Peyer's patch (tissue), 4 donors: ENCODE measurements around the gene NIPAL4. TPM values are rescaled to one million over a fixed set of nuclear protein-coding genes. Genes with fewer than 3 reads are reported as not detected.
A peak's percentile ranks its signal among the peaks of the same experiment; 100 is the strongest.

ENCODE experiments used
- DNase-seq, 3 donors: peaks; one replicate each; pipeline ENCODE4 v3.0.0-alpha.2; 2017 to 2019
- H3K27ac ChIP-seq, 4 donors: fragments of 200-600 bp; sonication (generic); one replicate each; pipeline ENCODE4 v1.5.1; 2016 to 2019
- H3K27me3 ChIP-seq, 2 donors: fragments of 200-600 bp; sonication (generic); one replicate each; pipeline ENCODE4 v1.5.1; 2019
- H3K36me3 ChIP-seq, 3 donors: fragments of 200-600 bp; sonication (generic); one replicate each; pipeline ENCODE4 v1.5.1; 2016 to 2019
- H3K4me1 ChIP-seq, 4 donors: fragments of 200-600 bp; sonication (generic); one replicate each; pipeline ENCODE4 v1.5.1; 2016 to 2019
- H3K4me3 ChIP-seq, 4 donors: fragments of 200-600 bp; sonication (generic); 1 replicate in 3 of 4; 2 replicates in 1 of 4; pipeline ENCODE4 v1.5.1; 2016 to 2019; ENCODE audit warnings: mild to moderate bottlenecking in 1 of 4
- H3K9me3 ChIP-seq, 4 donors: fragments of 200-600 bp; sonication (generic); one replicate each; pipeline ENCODE4 v1.5.1; 2016 to 2019; ENCODE audit warnings: mild to moderate bottlenecking in 1 of 4
- POLR2A ChIP-seq, 2 donors: fragments of 450-650 bp; IDR thresholded peaks; one replicate each; pipeline ENCODE4 v1.5.1; 2017; ENCODE audit warnings: antibody characterized with exemption in 2 of 2, mild to moderate bottlenecking in 2 of 2, moderate library complexity in 2 of 2
- total RNA-seq, 4 donors: library from RNA; depleted of rRNA; stranded (reverse); fragments of >200 nt; gene quantifications; one replicate each; pipeline ENCODE4 v1.1.0, GENCODE V29; 2016
- TF ChIP-seq, protein P1 (sequence below), 6 experiments: fragments of 450-650 bp in 4 of 6; fragments of 200-600 bp in 2 of 6; sonication (generic) in 1 of 6; IDR thresholded peaks; one replicate each; pipeline ENCODE4 v1.5.1; 2017 to 2019; ENCODE audit warnings: antibody characterized with exemption in 6 of 6, mild to moderate bottlenecking in 3 of 6, moderate library complexity in 1 of 6

NIPAL4 gene
- total RNA-seq, 4 donors from 2014 or later: not detected

DNA sequence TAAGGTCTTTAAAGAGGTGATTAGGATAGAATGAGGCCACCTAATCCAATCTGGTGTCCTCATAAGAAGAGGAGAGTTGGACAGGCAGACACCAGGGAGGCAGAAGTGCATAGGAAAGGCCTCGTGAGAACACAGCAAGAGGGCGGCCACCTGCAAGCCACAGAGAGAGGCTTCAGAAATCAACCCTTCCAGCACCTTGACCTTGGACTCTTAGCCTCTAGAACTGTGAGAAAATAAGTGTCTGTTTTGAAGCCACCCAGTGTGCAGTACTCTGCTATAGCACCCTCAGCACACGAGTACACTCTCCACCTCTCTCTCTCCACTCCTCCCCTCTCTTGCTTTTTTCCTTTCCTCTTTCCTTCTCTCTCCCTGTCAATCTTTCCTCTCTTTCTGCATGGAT is 26.8 kb downstream of the NIPAL4 start:
- no peak for TF ChIP-seq POLR2A (IDR thresholded peaks at IDR 0.05)
- TF ChIP-seq, protein P1, sequence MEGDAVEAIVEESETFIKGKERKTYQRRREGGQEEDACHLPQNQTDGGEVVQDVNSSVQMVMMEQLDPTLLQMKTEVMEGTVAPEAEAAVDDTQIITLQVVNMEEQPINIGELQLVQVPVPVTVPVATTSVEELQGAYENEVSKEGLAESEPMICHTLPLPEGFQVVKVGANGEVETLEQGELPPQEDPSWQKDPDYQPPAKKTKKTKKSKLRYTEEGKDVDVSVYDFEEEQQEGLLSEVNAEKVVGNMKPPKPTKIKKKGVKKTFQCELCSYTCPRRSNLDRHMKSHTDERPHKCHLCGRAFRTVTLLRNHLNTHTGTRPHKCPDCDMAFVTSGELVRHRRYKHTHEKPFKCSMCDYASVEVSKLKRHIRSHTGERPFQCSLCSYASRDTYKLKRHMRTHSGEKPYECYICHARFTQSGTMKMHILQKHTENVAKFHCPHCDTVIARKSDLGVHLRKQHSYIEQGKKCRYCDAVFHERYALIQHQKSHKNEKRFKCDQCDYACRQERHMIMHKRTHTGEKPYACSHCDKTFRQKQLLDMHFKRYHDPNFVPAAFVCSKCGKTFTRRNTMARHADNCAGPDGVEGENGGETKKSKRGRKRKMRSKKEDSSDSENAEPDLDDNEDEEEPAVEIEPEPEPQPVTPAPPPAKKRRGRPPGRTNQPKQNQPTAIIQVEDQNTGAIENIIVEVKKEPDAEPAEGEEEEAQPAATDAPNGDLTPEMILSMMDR (IDR thresholded peaks at IDR 0.05): no peak
- Histone ChIP-seq H3K27me3 (no peaks in the 10 kb centered on the region), H3K9me3 (no peaks in the 10 kb centered on the region), H3K4me1 (peaks cover 0 to 25% (median 5%) of the 10 kb centered on the region in 4 donors), H3K27ac (peak overlapping the region; percentile 25 to 82 (median 44)), H3K36me3 (peaks cover 0 to 44% (median 0%) of the 10 kb centered on the region in 3 donors), H3K4me3 (no peak overlapping the region)
- peak in 2 of 3 donors; percentile 58 to 65 for DNase-seq

DNA sequence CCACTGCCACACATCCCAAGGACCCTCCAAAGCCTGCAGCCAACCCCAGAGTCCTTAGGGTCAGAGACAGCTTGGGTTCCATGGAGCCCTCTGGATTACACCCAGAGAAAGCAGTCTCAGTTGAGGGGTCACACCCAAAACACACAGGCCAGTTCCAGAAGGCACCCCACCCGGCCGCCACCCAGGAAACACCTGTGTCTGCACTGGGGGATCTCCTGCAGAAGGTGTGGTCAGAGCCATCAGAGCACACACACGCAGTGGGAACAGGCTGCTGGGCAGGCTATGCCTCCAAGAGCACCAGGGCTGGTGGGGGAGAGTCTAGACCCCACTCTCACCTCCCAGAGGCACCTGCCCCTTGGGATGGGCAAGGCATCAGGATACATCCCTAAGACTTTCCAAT is 27.3 kb downstream of the NIPAL4 start:
- Histone ChIP-seq H3K9me3 (no peaks in the 10 kb centered on the region), H3K36me3 (peaks cover 0 to 41% (median 0%) of the 10 kb centered on the region in 3 donors), H3K4me1 (peaks cover 0 to 25% (median 5%) of the 10 kb centered on the region in 4 donors), H3K27me3 (no peaks in the 10 kb centered on the region), H3K27ac (peak overlapping the region; percentile 25 to 82 (median 44)), H3K4me3 (no peak overlapping the region)
- DNase-seq: peak in 2 of 3 donors; percentile 84 to 86
- no peak for TF ChIP-seq POLR2A (IDR thresholded peaks at IDR 0.05)
- TF ChIP-seq, protein P1 (IDR thresholded peaks at IDR 0.05): no peak

DNA sequence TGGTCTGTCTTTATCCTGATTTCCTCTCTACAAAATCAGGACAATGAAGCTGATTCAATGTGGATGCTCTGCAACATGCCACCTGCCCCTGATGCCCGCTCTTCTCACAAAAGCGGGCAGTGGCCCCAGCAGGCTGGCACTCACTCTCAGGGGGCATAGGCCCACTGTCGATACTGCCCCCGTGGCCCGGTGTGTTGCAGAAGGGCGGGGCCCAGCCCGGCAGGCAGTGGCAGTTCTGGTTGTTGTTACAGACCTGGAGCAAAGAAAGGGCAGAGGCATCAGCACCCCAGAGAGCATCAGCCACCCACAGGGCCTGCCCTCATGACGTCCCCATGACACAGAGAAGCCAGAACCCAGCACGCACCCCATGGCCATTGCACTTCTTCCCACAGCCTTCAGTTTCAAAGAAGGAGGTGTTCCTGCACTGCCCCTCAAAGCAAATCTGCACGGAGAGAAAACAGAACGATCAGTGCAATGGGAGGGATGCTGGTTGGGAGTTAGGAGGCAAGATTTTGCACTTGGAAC is 31.5 kb downstream of the NIPAL4 start:
- TF ChIP-seq, protein P1 (IDR thresholded peaks at IDR 0.05): no peak
- TF ChIP-seq POLR2A (IDR thresholded peaks at IDR 0.05): no peak
- no peak for DNase-seq
- Histone ChIP-seq H3K36me3 (peaks cover 0 to 49% (median 0%) of the 10 kb centered on the region in 3 donors), H3K27ac (no peak overlapping the region), H3K27me3 (no peaks in the 10 kb centered on the region), H3K4me3 (no peak overlapping the region), H3K9me3 (no peaks in the 10 kb centered on the region), H3K4me1 (peaks cover 0 to 9% (median 0%) of the 10 kb centered on the region in 4 donors)

DNA sequence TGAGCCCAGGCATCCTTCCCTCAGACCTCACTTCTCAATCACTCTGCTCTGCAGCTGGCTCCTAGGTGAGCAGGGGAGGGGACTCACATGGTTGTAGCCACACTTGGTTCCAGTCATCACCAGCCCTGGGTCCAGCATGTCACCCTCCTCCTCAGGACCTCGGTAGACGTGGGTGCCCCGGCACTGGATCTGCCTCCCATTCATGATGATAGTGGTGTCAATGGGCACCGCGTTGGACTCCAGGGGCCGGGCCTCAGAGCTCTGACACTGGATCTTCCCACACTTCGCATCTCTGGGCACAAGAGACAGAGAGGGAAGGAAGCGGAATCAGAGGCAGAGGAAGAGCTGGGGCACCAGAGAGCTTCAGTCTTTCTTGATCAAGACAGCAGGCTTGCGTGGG is 32.9 kb downstream of the NIPAL4 start:
- Histone ChIP-seq H3K4me3 (no peak overlapping the region), H3K36me3 (peaks cover 0 to 45% (median 0%) of the 10 kb centered on the region in 3 donors), H3K4me1 (peaks cover 0 to 4% (median 0%) of the 10 kb centered on the region in 4 donors), H3K27ac (no peak overlapping the region), H3K27me3 (no peaks in the 10 kb centered on the region), H3K9me3 (no peaks in the 10 kb centered on the region)
- no peak for TF ChIP-seq POLR2A (IDR thresholded peaks at IDR 0.05)
- TF ChIP-seq, protein P1 (IDR thresholded peaks at IDR 0.05): no peak
- DNase-seq: no peak

DNA sequence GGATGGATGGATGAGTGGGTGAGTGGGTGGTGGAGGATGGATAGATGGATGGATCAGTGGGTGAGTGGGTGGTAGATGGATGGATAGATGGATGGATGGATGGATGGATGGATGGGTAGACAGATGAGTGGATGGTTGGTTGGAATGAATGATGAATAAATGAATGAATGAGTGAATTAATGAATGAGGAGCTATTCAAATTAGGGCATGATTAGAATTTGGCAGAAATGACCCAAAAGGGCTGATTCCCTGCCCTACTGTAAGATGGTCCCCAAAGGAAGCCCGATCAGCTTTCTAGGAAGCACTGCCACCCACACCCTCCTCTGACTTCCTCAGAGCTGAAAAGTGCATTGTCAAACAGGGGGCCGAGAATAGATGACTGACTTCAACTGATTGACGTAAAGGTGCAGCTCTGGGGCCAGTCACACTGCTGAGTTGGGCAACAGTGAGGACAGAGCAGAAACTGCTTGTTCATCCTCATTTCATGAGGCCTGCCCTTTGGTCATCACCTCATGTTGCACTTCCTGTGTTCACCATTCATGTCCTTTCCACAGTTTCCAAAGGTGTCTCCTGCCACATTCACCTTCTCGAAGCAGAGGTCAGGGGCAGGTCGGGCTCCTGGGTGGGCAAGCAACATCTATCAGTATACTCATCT is 34.3 kb downstream of the NIPAL4 start:
- Histone ChIP-seq H3K27ac (no peak overlapping the region), H3K27me3 (no peaks in the 10 kb centered on the region), H3K36me3 (peaks cover 0 to 33% (median 0%) of the 10 kb centered on the region in 3 donors), H3K4me3 (no peak overlapping the region), H3K9me3 (no peaks in the 10 kb centered on the region), H3K4me1 (no peaks in the 10 kb centered on the region)
- DNase-seq: no peak
- TF ChIP-seq, protein P1 (IDR thresholded peaks at IDR 0.05): no peak
- no peak for TF ChIP-seq POLR2A (IDR thresholded peaks at IDR 0.05)
